Measurements from ENCODE around the gene THY1.

DNA sequence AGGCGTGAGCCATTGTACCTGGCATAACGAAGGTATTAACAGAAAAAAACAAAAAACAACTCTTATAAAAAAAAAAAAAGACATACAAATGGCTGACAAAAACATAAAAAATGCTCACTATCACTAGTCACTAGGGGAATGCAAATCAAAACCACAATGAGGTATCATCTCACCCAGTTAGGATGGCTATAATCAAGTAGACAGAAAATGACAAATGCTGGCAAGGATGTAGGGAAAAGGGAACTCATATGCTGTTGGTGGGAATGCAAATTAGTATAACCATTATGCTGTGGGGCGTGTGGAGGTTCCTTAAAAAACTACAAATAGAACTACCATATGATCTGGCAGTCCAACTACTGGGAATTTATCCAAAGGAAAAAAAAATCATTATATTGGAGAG lies 17.0 kb downstream of the THY1 start:
- no peak for TF ChIP-seq FOXM1 (IDR thresholded peaks at IDR 0.05; ENCODE audit: borderline replicate concordance)
- TF ChIP-seq TARDBP (IDR thresholded peaks at IDR 0.05) = no peak
- TF ChIP-seq L3MBTL2 (conservative IDR thresholded peaks at IDR 0.05) = no peak
- TF ChIP-seq, protein P1, sequence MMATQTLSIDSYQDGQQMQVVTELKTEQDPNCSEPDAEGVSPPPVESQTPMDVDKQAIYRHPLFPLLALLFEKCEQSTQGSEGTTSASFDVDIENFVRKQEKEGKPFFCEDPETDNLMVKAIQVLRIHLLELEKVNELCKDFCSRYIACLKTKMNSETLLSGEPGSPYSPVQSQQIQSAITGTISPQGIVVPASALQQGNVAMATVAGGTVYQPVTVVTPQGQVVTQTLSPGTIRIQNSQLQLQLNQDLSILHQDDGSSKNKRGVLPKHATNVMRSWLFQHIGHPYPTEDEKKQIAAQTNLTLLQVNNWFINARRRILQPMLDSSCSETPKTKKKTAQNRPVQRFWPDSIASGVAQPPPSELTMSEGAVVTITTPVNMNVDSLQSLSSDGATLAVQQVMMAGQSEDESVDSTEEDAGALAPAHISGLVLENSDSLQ (IDR thresholded peaks at IDR 0.05) = no peak
- TF ChIP-seq BHLHE40 (IDR thresholded peaks at IDR 0.05; ENCODE audit: borderline replicate concordance) = no peak
- no peak for TF ChIP-seq CTBP1 (IDR thresholded peaks at IDR 0.05; ENCODE audit: borderline replicate concordance)
- no peak for TF ChIP-seq FOXA1 (IDR thresholded peaks at IDR 0.05)
- no peak for TF ChIP-seq SUZ12 (IDR thresholded peaks at IDR 0.05)
- no peak for TF ChIP-seq SP1 (IDR thresholded peaks at IDR 0.05)
